HAP-1 (cell line): ENCODE measurements around the gene CAMKMT.

Experiments
- DNase-seq, 2 experiments: peaks; one replicate each; pipeline ENCODE4 v3.0.0-alpha.2; 2016 to 2020; ENCODE audit warnings: low spot score in 2 of 2
- H3K27me3 ChIP-seq: fragments of 250-450 bp; sonication (Bioruptor Pico); 2 replicates; pipeline ENCODE4 v1.5.1; 2020; ENCODE audit warnings: low read depth, mild to moderate bottlenecking, moderate library complexity
- H3K36me3 ChIP-seq: fragments of 250-450 bp; sonication (Bioruptor Pico); replicated peaks from 2 replicates; pipeline ENCODE4 v1.5.1; 2020; ENCODE audit warnings: mild to moderate bottlenecking
- H3K4me1 ChIP-seq: fragments of 250-450 bp; sonication (Bioruptor Pico); 2 replicates; pipeline ENCODE4 v1.5.1; 2020; ENCODE audit warnings: mild to moderate bottlenecking
- H3K4me3 ChIP-seq: fragments of 250-450 bp; sonication (Bioruptor Pico); 2 replicates; pipeline ENCODE4 v1.5.1; 2020; ENCODE audit warnings: mild to moderate bottlenecking, moderate library complexity
- H3K9me3 ChIP-seq: fragments of 250-450 bp; sonication (Bioruptor Pico); 2 replicates; pipeline ENCODE4 v1.5.1; 2020; ENCODE audit warnings: mild to moderate bottlenecking, moderate library complexity
- in situ Hi-C: fragments of 300-500 bp; cut with MboI; formaldehyde crosslinking; loops from 3 replicates; pipeline ENCODE4 v1.14.3; 2020; ENCODE audit warnings: low sequenced_read_pairs, inconsistent platforms, mixed read lengths

The CAMKMT gene

DNA sequence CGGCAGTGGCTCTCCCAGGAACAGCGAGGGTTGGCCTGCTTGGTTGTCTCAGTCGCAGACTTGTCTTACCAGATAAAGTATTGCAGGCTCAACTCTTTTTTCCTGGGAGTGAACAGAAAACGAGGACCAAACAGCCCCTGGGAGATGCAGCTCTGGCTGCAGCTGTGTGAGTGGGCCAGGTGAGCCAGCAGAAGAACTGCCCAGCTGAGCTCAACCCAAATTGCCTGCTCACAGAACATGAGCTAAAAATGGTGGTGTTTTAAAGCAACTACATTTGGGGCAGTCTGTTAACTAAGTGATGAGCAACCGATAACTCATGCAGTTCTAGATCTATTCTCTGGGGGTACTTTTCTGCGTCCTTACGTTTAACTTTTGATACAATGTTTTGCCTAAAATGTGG is 418.7 kb downstream of the CAMKMT start:
- no peaks in the 10 kb centered on the region for H3K27me3 ChIP-seq
- H3K4me1 ChIP-seq: peaks cover 8% of the 10 kb centered on the region
- no peaks in the 10 kb centered on the region for H3K36me3 ChIP-seq
- in situ Hi-C loops: no loop called here
- no peak overlapping the region for H3K4me3 ChIP-seq
- DNase-seq: no peak
- no peaks in the 10 kb centered on the region for H3K9me3 ChIP-seq

DNA sequence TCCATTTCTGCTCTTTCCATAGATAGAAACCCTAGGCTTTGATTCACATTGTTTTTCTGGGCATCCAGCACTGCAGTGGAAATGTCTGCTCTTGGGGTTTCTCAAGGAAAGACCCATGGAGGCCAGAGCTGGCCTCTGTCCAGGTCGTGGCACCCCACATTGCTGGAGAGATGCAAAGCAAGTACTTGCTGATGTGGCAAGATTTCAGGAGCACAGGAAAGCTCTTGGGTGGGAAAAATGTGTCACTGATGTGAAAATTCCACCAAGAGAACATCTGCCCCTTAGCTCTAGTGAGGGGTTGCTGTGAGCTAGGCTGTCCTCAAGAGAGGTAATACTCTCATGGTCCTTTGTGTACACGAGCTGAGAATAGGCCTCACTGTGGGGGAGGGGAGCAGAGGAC is 423.7 kb downstream of the CAMKMT start:
- DNase-seq: no peak
- Histone ChIP-seq H3K4me3 (no peak overlapping the region), H3K27me3 (no peaks in the 10 kb centered on the region), H3K36me3 (no peaks in the 10 kb centered on the region), H3K9me3 (no peaks in the 10 kb centered on the region; the same call in 1 of the 2 replicates), H3K4me1 (peaks cover 11% of the 10 kb centered on the region)
- in situ Hi-C loops: no loop called here

DNA sequence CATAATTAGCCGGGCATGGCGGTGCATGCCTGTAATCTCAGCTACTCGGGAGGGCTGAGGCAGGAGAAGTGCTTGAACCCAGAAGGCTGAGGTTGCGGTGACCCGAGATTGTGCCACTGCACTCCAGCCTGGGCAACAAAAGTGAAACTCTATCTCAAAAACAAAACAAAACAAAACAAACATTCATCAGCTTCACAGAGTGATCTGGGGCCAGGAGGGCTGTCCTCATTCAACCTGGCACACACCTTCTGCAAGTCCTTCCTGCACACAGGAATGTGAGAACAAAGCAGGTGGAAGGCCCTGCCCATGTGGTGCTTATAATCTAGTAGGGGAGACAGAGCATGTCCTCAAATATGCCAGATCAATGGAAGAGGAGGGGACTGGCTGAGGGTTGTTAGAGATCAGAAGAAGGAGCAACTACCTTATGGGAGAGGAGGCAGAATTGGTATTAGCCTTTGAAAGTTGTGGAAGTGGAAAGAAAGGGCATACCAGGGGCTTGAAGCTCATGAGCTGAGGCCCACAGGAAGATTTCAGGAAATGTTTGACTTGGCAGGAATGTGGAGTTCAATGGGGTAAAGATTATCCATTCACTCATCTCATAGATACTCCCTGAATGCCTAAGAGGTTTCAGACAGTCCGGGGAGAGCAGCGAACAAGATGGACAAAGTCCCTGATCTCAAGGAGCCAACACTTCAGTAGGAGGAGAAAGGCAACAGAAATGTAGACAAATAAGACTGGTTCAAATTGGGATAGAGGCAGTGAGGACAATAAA is 424.5 kb downstream of the CAMKMT start:
- Histone ChIP-seq H3K27me3 (no peaks in the 10 kb centered on the region), H3K9me3 (no peaks in the 10 kb centered on the region; the same call in 1 of the 2 replicates), H3K4me3 (no peak overlapping the region), H3K36me3 (no peaks in the 10 kb centered on the region), H3K4me1 (peaks cover 14% of the 10 kb centered on the region)
- DNase-seq: no peak
- in situ Hi-C loops: no loop called here

DNA sequence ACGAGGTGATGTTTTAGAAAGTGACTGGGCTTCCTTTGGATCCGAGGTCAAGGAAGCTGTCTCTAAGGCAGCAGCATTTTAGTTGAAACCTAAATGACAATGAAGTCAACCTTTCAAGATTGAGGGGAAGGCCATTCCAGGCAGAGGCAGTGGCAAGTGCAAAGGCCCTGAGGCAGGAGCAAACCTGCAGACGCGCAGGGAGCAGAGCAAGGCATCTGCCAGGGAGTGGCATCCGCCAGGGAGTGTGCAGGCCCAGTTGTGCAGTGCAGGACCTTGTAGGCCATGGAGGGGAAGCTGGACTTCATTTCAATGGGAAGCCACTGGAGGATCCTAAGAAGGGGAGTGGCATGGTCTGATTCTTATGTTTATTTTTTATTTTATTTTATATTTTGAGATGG is 425.1 kb downstream of the CAMKMT start:
- Histone ChIP-seq H3K9me3 (peaks cover 2% of the 10 kb centered on the region; the same call in 1 of the 2 replicates), H3K4me3 (no peak overlapping the region), H3K36me3 (no peaks in the 10 kb centered on the region), H3K27me3 (no peaks in the 10 kb centered on the region), H3K4me1 (peaks cover 14% of the 10 kb centered on the region)
- no peak for DNase-seq
- in situ Hi-C loops: no loop called here

DNA sequence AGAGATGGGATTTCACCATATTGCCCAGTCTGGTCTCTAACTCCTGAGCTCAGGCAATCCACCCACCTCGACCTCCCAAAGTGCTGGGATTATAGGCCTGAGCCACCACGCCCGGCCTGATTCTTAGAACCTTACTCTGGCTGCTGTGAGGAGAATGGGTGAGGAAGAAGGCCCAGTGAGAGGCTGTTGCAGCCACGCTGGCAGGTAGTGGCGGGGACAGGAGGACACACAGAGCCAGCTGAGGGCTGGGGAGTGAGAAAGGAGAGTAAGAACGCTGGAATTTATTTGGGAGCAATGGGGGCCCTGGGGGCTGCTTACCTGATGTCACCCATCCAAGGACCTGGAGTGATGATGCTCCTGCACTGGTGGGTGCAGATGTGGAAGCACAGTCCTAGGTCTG is 425.9 kb downstream of the CAMKMT start:
- Histone ChIP-seq H3K4me3 (no peak overlapping the region), H3K9me3 (peaks cover 2% of the 10 kb centered on the region; the same call in 1 of the 2 replicates), H3K4me1 (peaks cover 14% of the 10 kb centered on the region), H3K36me3 (no peaks in the 10 kb centered on the region), H3K27me3 (no peaks in the 10 kb centered on the region)
- in situ Hi-C loops: no loop called here
- DNase-seq: no peak

DNA sequence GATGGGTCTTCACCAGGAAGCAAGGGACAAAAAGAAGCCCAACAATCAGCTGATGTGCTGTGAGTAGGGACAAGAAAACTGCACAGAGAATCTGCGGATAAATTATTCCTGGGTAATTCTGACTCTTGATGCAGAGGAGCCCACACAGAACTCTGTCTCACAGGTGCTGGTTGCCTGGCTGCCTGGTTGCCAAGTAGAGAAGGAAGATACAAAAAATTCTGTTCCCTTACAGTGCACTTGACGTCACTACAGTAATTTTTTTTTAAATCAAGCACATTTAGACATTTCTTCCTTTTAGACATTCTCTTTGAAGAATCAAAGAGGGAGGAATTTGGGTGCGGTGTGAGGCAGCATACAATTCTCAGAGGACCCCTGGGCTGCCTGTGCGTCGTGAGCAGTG is 427.7 kb downstream of the CAMKMT start:
- Histone ChIP-seq H3K9me3 (peaks cover 2% of the 10 kb centered on the region; the same call in 1 of the 2 replicates), H3K27me3 (no peaks in the 10 kb centered on the region), H3K36me3 (no peaks in the 10 kb centered on the region), H3K4me1 (peaks cover 14% of the 10 kb centered on the region), H3K4me3 (no peak overlapping the region)
- in situ Hi-C loops: no loop called here
- no peak for DNase-seq

DNA sequence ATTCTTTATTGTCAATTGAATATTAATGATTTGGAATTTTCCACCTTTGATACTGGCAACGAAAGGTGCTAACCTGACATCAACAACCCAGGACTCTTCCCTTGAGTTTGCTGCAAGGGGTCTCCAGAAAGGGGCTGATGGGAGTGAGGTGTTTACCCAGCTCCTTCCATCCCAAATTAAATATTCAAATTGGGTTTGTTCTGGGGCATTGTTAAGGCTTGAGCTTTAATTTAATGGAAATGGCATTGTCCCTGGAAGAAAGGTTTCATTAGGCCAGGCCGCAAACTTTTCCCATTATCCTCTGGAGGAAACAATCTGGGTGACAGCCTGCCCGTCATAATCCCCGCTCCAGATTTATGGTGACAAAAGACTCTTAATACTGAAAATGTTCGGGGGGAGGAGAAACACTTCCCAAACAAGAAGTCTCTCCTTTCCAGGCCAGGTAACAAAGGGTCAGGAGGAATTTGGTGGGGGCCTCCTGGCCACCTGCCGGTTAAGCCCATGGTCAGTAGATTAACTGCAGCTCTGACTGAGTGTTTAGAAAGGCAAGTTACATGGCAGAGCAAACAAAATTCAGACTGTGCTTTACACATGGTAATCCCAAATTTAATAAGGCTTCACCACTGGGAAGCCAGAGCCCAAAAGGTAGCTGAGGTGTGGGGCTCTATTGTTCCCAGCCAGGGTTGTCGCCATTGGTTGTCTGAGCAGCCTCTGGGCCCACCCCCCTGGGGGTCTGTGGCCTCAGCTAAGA is 428.4 kb downstream of the CAMKMT start:
- no peaks in the 10 kb centered on the region for H3K27me3 ChIP-seq
- DNase-seq: peak; percentile 50 to 62
- no peak overlapping the region for H3K4me3 ChIP-seq
- in situ Hi-C loops: no loop called here
- H3K4me1 ChIP-seq: peaks cover 14% of the 10 kb centered on the region
- peaks cover 2% of the 10 kb centered on the region; the same call in 1 of the 2 replicates for H3K9me3 ChIP-seq
- no peaks in the 10 kb centered on the region for H3K36me3 ChIP-seq

DNA sequence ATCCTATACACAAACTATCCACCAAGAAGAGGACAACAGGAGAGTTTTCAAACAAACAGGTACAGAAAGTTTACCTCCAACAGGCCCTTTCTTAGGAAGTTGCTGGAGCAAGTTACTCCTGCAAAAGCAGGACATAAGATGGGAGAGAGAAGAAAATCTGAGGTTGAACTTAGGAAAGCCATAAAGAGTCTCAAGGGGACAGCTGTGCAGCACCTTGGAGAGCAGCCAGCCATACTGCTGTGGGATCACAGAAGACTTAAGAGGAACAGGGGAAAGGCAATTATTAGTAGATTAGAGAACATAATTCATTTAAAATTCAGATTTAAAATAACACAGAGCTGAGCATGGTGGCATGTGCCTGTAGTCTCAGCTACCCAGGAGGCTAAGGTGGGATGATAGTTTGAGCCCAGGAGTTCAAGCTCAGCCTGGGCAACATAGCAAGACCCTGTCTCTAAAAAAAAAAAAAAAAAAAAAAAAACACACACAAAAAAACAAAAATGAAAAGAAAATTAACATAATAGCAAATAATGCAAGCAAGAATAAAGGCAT is 431.6 kb downstream of the CAMKMT start:
- H3K27me3 ChIP-seq: no peaks in the 10 kb centered on the region
- DNase-seq: peak; percentile 17 to 72
- H3K4me3 ChIP-seq: no peak overlapping the region
- 0 out of 2 replicates have a peak, but pooled peaks cover 2% of the 10 kb centered on the region for H3K9me3 ChIP-seq
- peaks cover 14% of the 10 kb centered on the region for H3K4me1 ChIP-seq
- H3K36me3 ChIP-seq: no peaks in the 10 kb centered on the region
- in situ Hi-C loops: no loop called here

DNA sequence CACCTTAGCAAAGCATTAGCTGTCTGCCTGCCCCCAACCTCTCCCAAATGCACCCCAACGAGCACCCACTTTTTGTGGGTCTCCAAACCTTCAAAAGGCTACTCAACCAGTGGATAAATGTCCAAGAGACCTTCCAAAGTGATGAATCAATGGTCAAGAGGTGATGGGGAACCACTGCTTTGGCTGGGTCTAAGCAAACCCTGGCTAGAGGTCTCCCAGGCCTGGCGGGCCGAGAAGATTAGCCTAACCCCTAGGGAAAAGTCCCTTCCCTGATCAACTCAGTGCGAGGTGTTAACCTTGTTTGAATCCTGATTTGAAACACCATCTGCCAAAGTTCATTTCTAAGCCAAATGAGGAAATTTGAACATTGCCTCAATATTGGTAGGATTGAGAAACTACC is 435.0 kb downstream of the CAMKMT start:
- H3K36me3 ChIP-seq: no peaks in the 10 kb centered on the region

DNA sequence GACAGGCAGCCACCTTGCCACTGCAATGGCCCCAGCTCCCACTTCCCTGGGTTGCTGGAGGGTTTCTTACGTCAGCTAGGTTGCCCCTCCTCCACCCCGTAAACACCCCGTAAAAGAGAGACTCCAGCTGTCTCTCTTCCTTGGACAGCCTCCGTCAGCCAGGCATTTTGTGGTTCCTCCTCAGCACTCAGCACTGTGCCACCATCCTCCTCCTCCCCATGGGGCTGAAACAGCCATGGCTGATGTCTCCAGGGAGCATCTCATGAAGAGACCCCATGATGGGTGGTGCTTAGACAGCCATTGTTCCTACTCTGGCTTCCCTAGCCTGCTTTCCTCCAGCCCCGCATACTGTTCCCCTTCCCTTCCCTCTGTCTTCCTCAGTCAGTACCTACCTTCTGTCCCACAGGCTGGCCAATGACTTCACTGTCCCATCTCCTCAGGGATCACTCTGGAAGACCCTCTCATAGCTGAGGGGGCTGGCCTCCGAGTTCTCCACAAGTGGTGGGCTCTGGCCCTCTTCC is 436.5 kb downstream of the CAMKMT start:
- Histone ChIP-seq H3K27me3 (no peaks in the 10 kb centered on the region), H3K4me1 (peaks cover 7% of the 10 kb centered on the region), H3K9me3 (no peaks in the 10 kb centered on the region), H3K4me3 (no peak overlapping the region), H3K36me3 (no peaks in the 10 kb centered on the region)
- DNase-seq: no peak
- in situ Hi-C loops: no loop called here

More for the DNA sequence above, 435.0 kb downstream of the CAMKMT start:
- in situ Hi-C loops: no loop called here
- Histone ChIP-seq H3K4me3 (no peak overlapping the region), H3K27me3 (no peaks in the 10 kb centered on the region), H3K4me1 (no peaks in the 10 kb centered on the region), H3K9me3 (0 out of 2 replicates have a peak, but pooled peaks cover under 1% of the 10 kb centered on the region)
- DNase-seq: no peak

DNA sequence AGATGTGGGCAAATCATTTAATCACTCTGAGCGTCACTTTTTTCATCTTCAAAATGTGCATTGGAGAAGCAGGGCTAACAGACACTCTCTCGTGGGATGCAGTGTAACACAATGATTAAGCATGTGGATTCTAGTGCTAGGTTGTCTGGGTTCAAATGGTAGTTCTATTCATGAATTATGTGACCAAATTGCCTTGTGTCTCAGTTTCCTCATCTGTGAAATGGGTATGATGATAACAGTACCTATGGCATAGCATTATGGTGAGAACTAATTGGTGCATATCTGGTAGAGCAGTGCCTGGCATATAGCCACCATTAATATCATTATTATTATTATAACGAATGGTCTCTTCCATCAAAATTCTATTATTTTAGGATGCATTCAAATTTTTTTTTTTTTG is 437.4 kb downstream of the CAMKMT start:
- DNase-seq: no peak
- H3K27me3 ChIP-seq: no peaks in the 10 kb centered on the region
- H3K36me3 ChIP-seq: no peaks in the 10 kb centered on the region
- no peaks in the 10 kb centered on the region for H3K9me3 ChIP-seq
- no peak overlapping the region for H3K4me3 ChIP-seq
- in situ Hi-C loops: no loop called here
- peaks cover 15% of the 10 kb centered on the region for H3K4me1 ChIP-seq

DNA sequence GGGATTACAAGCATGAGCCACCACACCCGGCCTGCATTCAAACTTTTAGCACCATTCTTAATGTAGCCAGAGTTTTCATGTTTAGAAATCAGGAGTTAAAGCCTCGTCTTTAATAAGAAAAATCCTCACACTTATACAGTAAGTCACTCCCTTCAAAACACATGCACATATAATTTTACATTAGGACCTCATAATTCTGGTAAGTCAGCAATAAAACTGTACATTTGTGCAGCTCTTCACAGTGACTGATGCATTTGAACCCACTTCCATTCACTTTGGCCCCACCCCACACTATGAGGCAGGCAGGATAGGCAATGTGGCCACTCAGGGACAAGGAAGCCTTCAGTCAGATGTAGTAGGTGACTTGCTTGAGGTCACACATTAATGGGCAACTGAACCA is 438.0 kb downstream of the CAMKMT start:
- H3K4me1 ChIP-seq: peaks cover 22% of the 10 kb centered on the region
- H3K27me3 ChIP-seq: no peaks in the 10 kb centered on the region
- no peaks in the 10 kb centered on the region for H3K36me3 ChIP-seq
- in situ Hi-C loops: no loop called here
- no peak overlapping the region for H3K4me3 ChIP-seq
- no peaks in the 10 kb centered on the region for H3K9me3 ChIP-seq
- DNase-seq: no peak

DNA sequence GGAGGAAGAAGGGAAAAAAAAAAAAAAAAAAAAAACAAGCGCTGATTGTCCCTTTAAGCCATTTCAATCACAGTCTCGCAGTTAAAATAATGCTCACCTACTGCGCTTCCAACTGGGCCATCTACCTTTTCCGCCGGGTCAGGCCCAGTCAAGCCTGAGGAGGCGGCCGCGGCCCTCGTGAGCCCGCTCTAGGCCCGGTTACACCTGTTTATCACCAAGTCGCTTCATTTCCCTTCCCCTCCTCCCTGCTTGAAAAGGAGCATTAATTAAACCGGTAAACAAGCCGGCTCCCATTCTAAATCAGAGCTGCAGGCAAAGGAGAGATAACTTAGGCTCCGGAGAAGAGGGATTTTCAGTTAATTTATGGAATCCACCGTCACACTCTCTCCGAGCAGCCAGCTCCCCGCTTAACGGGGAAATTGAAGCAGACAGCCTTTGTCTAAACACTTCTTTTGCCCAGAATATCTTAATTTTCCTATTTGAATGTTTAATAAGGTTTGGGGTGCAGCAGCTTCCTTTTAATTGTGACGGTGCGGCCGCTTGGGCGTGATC is 439.6 kb downstream of the CAMKMT start:
- no peak for DNase-seq
- no peaks in the 10 kb centered on the region for H3K36me3 ChIP-seq
- no peaks in the 10 kb centered on the region for H3K9me3 ChIP-seq
- H3K27me3 ChIP-seq: no peaks in the 10 kb centered on the region
- in situ Hi-C loops: no loop called here
- peaks cover 36% of the 10 kb centered on the region for H3K4me1 ChIP-seq
- H3K4me3 ChIP-seq: no peak overlapping the region
